Body of pancreas (tissue), 4 donors: ENCODE measurements around the gene UBASH3A. TPM values are rescaled to one million over a fixed set of nuclear protein-coding genes. Genes with fewer than 3 reads are reported as not detected.

Experiments
- ATAC-seq: fragments of 150-250 bp; one replicate; pipeline ENCODE4 v1.9.1; 2016
- DNase-seq, 4 donors: peaks; one replicate each; pipeline ENCODE4 v3.0.0-alpha.2; 2019
- H3K27ac ChIP-seq, 4 donors: fragments of 200-600 bp; sonication (generic); 1 replicate in 3 of 4; 2 replicates in 1 of 4; pipeline versions ENCODE4 v1.5.1 to v1.6.1; 2016 to 2019; ENCODE audit warnings: mild to moderate bottlenecking in 1 of 4, mixed read lengths in 1 of 4, moderate library complexity in 1 of 4
- H3K27me3 ChIP-seq, 2 donors: fragments of 200-600 bp; sonication (generic); one replicate each; pipeline ENCODE4 v1.6.0; 2016; ENCODE audit warnings: mild to moderate bottlenecking in 1 of 2
- H3K36me3 ChIP-seq, 2 donors: fragments of 200-600 bp; sonication (generic); replicated peaks in 1 of 2; 2 replicates each; pipeline ENCODE4 v1.5.1; 2016; ENCODE audit warnings: low read depth in 2 of 2; ENCODE audit not compliant: insufficient read depth in 1 of 2
- H3K4me1 ChIP-seq: fragments of 200-600 bp; sonication (generic); one replicate; pipeline ENCODE4 v1.6.0; 2016
- H3K4me3 ChIP-seq, 2 donors: fragments of 200-600 bp; sonication (generic); 1 replicate in 1 of 2; 2 replicates in 1 of 2; pipeline ENCODE4 v1.5.1; 2016 to 2019
- H3K9me3 ChIP-seq, 3 donors: fragments of 200-600 bp; sonication (generic); 1 replicate in 2 of 3; 2 replicates in 1 of 3; pipeline ENCODE4 v1.5.1; 2016
- POLR2A ChIP-seq, 3 donors: fragments of 450-650 bp; IDR thresholded peaks; one replicate each; pipeline ENCODE4 v1.6.1; 2016; ENCODE audit warnings: antibody characterized with exemption in 3 of 3, mild to moderate bottlenecking in 2 of 3
- WGBS, 2 donors: methylation state at CpG; one replicate each; pipeline ENCODE4 v1.1.5; 2017; 5-methylcytosine and 5-hydroxymethylcytosine counted together
- intact Hi-C: fragments of 100-400 bp; cut with DNase I; formaldehyde crosslinking; loops from one replicate; pipeline ENCODE4 v1.15.1; 2023
- total RNA-seq, 2 donors: library from RNA; depleted of rRNA; stranded (reverse); fragments of >200 nt; gene quantifications; one replicate each; pipeline ENCODE4 v1.1.0, GENCODE V29; 2016
- TF ChIP-seq, protein P1 (sequence below), 7 experiments: fragments of 450-650 bp in 4 of 7; fragments of 200-600 bp in 3 of 7; sonication (generic) in 3 of 7; IDR thresholded peaks; one replicate each; pipeline ENCODE4 v1.5.1; 2016 to 2019; ENCODE audit warnings: antibody characterized with exemption in 7 of 7

Gene UBASH3A
- total RNA-seq, 2 donors from 2014 or later: 0.26 TPM; not detected in 1

DNA sequence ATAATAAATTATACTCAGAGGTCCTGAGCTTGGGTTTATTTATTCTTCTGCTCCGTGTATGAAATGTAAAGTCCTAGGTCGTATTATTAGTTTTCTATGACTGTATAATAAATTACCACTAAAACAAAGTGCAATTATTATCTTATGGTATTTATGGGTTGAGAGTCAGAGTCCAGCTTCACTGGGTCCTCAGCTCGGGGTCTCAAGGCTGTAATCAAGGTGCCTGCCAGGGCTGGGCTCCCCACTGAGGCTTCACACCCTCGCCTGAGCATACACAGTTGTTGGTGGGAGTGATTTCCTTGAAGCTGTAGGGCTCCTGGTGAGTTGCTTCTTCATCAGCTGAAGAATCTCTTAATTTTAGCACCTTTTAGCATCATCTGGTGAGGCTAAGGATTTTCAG is 15.2 kb downstream of the UBASH3A start:
- TF ChIP-seq, protein P1, sequence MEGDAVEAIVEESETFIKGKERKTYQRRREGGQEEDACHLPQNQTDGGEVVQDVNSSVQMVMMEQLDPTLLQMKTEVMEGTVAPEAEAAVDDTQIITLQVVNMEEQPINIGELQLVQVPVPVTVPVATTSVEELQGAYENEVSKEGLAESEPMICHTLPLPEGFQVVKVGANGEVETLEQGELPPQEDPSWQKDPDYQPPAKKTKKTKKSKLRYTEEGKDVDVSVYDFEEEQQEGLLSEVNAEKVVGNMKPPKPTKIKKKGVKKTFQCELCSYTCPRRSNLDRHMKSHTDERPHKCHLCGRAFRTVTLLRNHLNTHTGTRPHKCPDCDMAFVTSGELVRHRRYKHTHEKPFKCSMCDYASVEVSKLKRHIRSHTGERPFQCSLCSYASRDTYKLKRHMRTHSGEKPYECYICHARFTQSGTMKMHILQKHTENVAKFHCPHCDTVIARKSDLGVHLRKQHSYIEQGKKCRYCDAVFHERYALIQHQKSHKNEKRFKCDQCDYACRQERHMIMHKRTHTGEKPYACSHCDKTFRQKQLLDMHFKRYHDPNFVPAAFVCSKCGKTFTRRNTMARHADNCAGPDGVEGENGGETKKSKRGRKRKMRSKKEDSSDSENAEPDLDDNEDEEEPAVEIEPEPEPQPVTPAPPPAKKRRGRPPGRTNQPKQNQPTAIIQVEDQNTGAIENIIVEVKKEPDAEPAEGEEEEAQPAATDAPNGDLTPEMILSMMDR (IDR thresholded peaks at IDR 0.05): no peak
- TF ChIP-seq POLR2A (IDR thresholded peaks at IDR 0.05): no peak
- ATAC-seq: no peak
- Histone ChIP-seq H3K27ac (no peak overlapping the region), H3K9me3 (no peaks in the 10 kb centered on the region), H3K27me3 (no peaks in the 10 kb centered on the region), H3K36me3 (no peaks in the 10 kb centered on the region), H3K4me3 (no peak overlapping the region), H3K4me1 (no peaks in the 10 kb centered on the region)
- 45 to 51% methylated on average over 4 of the region's 4 CpGs for WGBS, 2 donors
- intact Hi-C loops: no loop called here
- no peak for DNase-seq

DNA sequence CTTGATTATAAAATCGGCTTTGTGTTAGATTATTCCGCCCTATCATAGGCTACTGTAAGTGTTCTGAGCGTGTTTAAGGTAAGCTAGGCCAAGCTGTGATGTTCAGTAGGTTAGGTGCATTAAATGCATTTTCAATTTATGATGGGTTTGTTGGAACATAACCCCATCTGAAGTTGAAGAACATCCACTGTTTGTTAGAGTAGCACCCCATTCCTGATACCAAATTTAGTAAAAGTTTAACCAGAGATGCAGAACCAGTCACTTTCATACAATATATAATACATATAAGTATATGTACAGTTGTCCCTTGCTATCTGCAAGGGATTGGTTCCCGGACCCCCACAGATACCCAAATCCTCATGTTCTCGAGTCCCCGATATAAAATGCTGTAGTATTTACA is 16.1 kb downstream of the UBASH3A start:
- Histone ChIP-seq H3K4me1 (no peaks in the 10 kb centered on the region), H3K36me3 (no peaks in the 10 kb centered on the region), H3K27me3 (no peaks in the 10 kb centered on the region), H3K9me3 (no peaks in the 10 kb centered on the region), H3K4me3 (no peak overlapping the region), H3K27ac (no peak overlapping the region)
- TF ChIP-seq, protein P1 (IDR thresholded peaks at IDR 0.05): no peak
- no peak for DNase-seq
- no peak for ATAC-seq
- WGBS, 2 donors: 82 to 87% methylated on average over 6 of the region's 6 CpGs
- intact Hi-C loops: no loop called here

DNA sequence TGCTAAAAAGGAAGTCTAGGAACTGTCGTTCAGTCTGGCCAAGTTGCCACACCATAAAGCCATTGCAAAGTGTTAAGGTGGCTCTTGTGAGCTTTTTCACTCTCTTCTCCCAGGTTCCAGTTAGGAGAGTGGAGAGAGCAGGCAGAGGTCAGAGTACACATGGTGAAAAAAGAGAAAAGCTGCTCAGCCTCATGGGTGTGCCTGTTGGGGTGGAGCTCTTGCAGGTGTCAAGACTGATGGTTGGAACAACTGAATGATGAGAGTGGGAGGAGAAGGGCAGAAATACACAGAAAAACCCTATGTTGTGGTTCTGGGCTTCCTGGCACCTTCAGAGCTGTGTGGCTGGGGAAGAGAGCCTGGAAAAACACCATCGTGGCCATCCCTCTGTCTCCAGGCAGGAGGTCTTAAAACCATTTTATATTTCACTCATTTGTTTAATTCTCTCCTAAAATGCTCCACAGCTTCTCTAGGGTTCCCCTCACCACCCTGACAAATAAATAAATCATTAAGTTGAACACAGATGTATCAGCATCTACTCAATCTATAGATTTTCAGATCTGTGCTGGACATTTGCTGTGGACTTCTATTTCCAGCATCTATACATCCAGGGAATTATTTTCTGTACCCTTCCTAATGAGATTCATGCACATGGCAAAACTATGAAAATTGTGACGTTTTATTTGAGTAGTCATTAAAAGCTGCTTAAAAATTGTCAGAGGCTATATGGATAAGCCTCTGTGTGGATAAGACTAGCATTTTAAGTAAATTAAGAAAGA is 17.5 kb downstream of the UBASH3A start:
- 65 to 73% methylated on average over 3 of the region's 3 CpGs for WGBS, 2 donors
- no peaks in the 10 kb centered on the region for H3K9me3 ChIP-seq
- no peaks in the 10 kb centered on the region for H3K36me3 ChIP-seq
- H3K4me3 ChIP-seq: no peak overlapping the region
- intact Hi-C loops: no loop called here
- H3K4me1 ChIP-seq: no peaks in the 10 kb centered on the region
- no peak for ATAC-seq
- H3K27ac ChIP-seq: no peak overlapping the region
- no peak for DNase-seq
- no peaks in the 10 kb centered on the region for H3K27me3 ChIP-seq
- TF ChIP-seq, protein P1 (IDR thresholded peaks at IDR 0.05): no peak
- no peak for TF ChIP-seq POLR2A (IDR thresholded peaks at IDR 0.05)

DNA sequence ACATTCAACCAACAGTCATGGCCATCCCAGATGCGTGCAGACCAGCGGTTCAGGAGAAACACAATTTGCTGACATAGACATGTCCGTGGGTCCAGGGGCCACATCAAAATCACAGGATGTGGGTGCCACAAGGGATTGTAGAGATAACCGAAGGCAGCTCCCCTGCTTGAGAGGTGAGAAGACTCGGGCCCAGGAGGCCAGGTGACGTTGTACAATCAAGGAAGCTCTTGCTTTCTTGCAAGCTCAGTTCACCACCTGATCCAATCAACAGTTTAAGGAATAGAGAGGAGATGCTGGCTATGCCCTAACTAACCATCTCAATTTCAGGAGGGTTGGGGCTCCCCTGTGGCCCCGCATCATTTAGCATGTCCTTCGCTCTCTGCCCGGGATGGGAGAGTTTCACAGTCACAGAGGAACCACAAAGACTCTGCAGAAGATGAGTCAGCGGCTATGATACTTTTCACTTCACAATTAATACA is 19.5 kb downstream of the UBASH3A start:
- H3K4me1 ChIP-seq: no peaks in the 10 kb centered on the region
- ATAC-seq: no peak
- no peak overlapping the region for H3K27ac ChIP-seq
- H3K27me3 ChIP-seq: no peaks in the 10 kb centered on the region
- no peak for DNase-seq
- no peak overlapping the region for H3K4me3 ChIP-seq
- no peak for TF ChIP-seq POLR2A (IDR thresholded peaks at IDR 0.05)
- TF ChIP-seq, protein P1 (IDR thresholded peaks at IDR 0.05): no peak
- intact Hi-C loops: no loop called here
- WGBS, 2 donors: 70 to 75% methylated on average over 10 of the region's 10 CpGs
- no peaks in the 10 kb centered on the region for H3K36me3 ChIP-seq
- no peaks in the 10 kb centered on the region for H3K9me3 ChIP-seq

DNA sequence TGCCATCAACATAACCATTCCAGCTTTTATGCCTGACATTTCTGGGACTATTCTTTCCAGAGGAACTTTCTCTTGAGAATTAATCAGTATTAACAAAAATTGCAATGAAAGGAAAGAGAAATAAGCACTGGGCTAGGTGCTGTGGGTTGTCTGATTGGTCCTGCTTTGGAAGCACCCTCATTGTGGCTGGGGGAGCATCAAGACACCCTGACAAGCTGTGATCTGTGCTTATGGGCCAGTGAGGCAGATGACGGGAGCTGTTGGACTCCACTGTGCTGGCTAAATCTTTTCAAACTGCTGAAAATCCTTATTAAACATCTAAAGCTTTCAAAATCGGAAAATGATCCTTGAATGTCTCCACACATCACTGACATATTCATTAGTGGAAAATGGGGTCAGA is 20.0 kb downstream of the UBASH3A start:
- TF ChIP-seq, protein P1 (IDR thresholded peaks at IDR 0.05): no peak
- TF ChIP-seq POLR2A (IDR thresholded peaks at IDR 0.05): no peak
- H3K9me3 ChIP-seq: no peaks in the 10 kb centered on the region
- no peaks in the 10 kb centered on the region for H3K4me1 ChIP-seq
- no peaks in the 10 kb centered on the region for H3K27me3 ChIP-seq
- WGBS, 2 donors: 68 to 78% methylated on average over 2 of the region's 2 CpGs
- H3K4me3 ChIP-seq: no peak overlapping the region
- DNase-seq: no peak
- intact Hi-C loops: no loop called here
- no peak overlapping the region for H3K27ac ChIP-seq
- no peaks in the 10 kb centered on the region for H3K36me3 ChIP-seq
- no peak for ATAC-seq
